HEK293 (cell line): ENCODE measurements around the gene DMPK.

ENCODE experiments used
- CTCF ChIA-PET: fragments of 350-600 bp; formaldehyde crosslinking; extraction: SDS; loops from one replicate; lab custom pipeline; 2021; ENCODE audit warnings: antibody characterized with exemption; lab: Yijun Ruan, JAX
- POLR2A ChIA-PET: fragments of 300-600 bp; formaldehyde crosslinking; extraction: SDS; loops from one replicate; lab custom pipeline; 2020; ENCODE audit warnings: antibody characterized with exemption, inconsistent platforms; lab: Yijun Ruan, JAX
- H3K27ac ChIP-seq: fragments of 200-500 bp; sonication (Bioruptor generic); 2 replicates; pipeline ENCODE4 v1.5.1; 2014; ENCODE audit warnings: low read depth, low read length, control low read depth, inconsistent platforms; ENCODE audit errors: extremely low read depth
- H3K36me3 ChIP-seq, 2 experiments: fragments of 200-500 bp in 1 of 2; sonication (Bioruptor generic) in 1 of 2; 1 replicate in 1 of 2; 2 replicates in 1 of 2; pipeline ENCODE4 v1.5.1; 2014 to 2017; ENCODE audit warnings: inconsistent platforms in 2 of 2, low read length in 2 of 2; ENCODE audit not compliant: control insufficient read depth in 2 of 2, insufficient read depth in 1 of 2
- H3K4me1 ChIP-seq: fragments of 200-500 bp; sonication (Bioruptor generic); 2 replicates; pipeline ENCODE4 v1.5.1; 2014; ENCODE audit warnings: mild to moderate bottlenecking, low read length, inconsistent platforms; ENCODE audit not compliant: control insufficient read depth, insufficient read depth
- H3K4me3 ChIP-seq: 2 replicates; pipeline ENCODE4 v1.5.1; 2011; ENCODE audit warnings: low read depth, mild to moderate bottlenecking, control low read depth, low read length, moderate library complexity
- H3K9me3 ChIP-seq: fragments of 200-500 bp; sonication (Bioruptor generic); 2 replicates; pipeline ENCODE4 v1.5.1; 2014; ENCODE audit warnings: low read depth, low read length, inconsistent platforms; ENCODE audit not compliant: control insufficient read depth, insufficient read depth
- BCL11A ChIP-seq: fragments of 450-650 bp; formaldehyde crosslinking; IDR thresholded peaks from 2 replicates; pipeline ENCODE4 v1.5.1; 2016; ENCODE audit warnings: low read depth, missing biosample characterization, missing genetic modification characterization
- GLI4 ChIP-seq: fragments of 450-650 bp; formaldehyde crosslinking; IDR thresholded peaks from 2 replicates; pipeline ENCODE4 v1.5.1; 2016; ENCODE audit warnings: missing biosample characterization, missing genetic modification characterization
- GLIS1 ChIP-seq: fragments of 450-650 bp; formaldehyde crosslinking; IDR thresholded peaks from 2 replicates; pipeline ENCODE4 v1.5.1; 2016; ENCODE audit warnings: missing biosample characterization, missing genetic modification characterization
- TSHZ1 ChIP-seq: fragments of 450-650 bp; formaldehyde crosslinking; IDR thresholded peaks from 2 replicates; pipeline ENCODE4 v1.5.1; 2016; ENCODE audit warnings: missing biosample characterization, missing genetic modification characterization, borderline replicate concordance
- ZBTB48 ChIP-seq: fragments of 450-650 bp; formaldehyde crosslinking; IDR thresholded peaks from 2 replicates; pipeline ENCODE4 v1.5.1; 2016; ENCODE audit warnings: missing biosample characterization, missing genetic modification characterization
- ZBTB8A ChIP-seq: fragments of 450-650 bp; formaldehyde crosslinking; IDR thresholded peaks from 2 replicates; pipeline ENCODE4 v1.5.1; 2016; ENCODE audit warnings: missing biosample characterization, missing genetic modification characterization
- ZIC2 ChIP-seq: fragments of 450-650 bp; formaldehyde crosslinking; IDR thresholded peaks from 2 replicates; pipeline ENCODE4 v1.5.1; 2016; ENCODE audit warnings: missing biosample characterization, missing genetic modification characterization
- ZNF121 ChIP-seq: fragments of 450-650 bp; formaldehyde crosslinking; IDR thresholded peaks from 2 replicates; pipeline ENCODE4 v1.5.1; 2016; ENCODE audit warnings: missing biosample characterization, missing genetic modification characterization
- ZNF146 ChIP-seq: fragments of 450-650 bp; formaldehyde crosslinking; IDR thresholded peaks from 2 replicates; pipeline ENCODE4 v1.5.1; 2016; ENCODE audit warnings: missing biosample characterization, missing genetic modification characterization
- ZNF16 ChIP-seq: fragments of 450-650 bp; formaldehyde crosslinking; IDR thresholded peaks from 2 replicates; pipeline ENCODE4 v1.5.1; 2016; ENCODE audit warnings: low read depth, missing biosample characterization, missing genetic modification characterization
- ZNF211 ChIP-seq: fragments of 450-650 bp; formaldehyde crosslinking; IDR thresholded peaks from 2 replicates; pipeline ENCODE4 v1.5.1; 2016; ENCODE audit warnings: low read depth, missing biosample characterization, missing genetic modification characterization
- ZNF223 ChIP-seq: fragments of 450-650 bp; formaldehyde crosslinking; IDR thresholded peaks from 2 replicates; pipeline ENCODE4 v1.5.1; 2016; ENCODE audit warnings: missing biosample characterization, missing genetic modification characterization
- ZNF335 ChIP-seq: fragments of 450-650 bp; formaldehyde crosslinking; conservative IDR thresholded peaks from 2 replicates; pipeline ENCODE4 v1.5.1; 2016; ENCODE audit warnings: missing biosample characterization, missing genetic modification characterization
- ZNF341 ChIP-seq: fragments of 450-650 bp; formaldehyde crosslinking; IDR thresholded peaks from 2 replicates; pipeline ENCODE4; 2016; ENCODE audit warnings: low read depth, missing biosample characterization, missing genetic modification characterization
- ZNF37A ChIP-seq: fragments of 450-650 bp; IDR thresholded peaks from 2 replicates; pipeline ENCODE4 v1.5.1; 2018; ENCODE audit warnings: missing biosample characterization, missing genetic modification characterization
- ZNF626 ChIP-seq: fragments of 450-650 bp; sonication (Bioruptor Pico); formaldehyde crosslinking; IDR thresholded peaks from 2 replicates; pipeline ENCODE4 v1.5.1; 2018; ENCODE audit warnings: missing biosample characterization, missing genetic modification characterization, inconsistent platforms
- ZNF843 ChIP-seq: fragments of 450-650 bp; formaldehyde crosslinking; IDR thresholded peaks from 2 replicates; pipeline ENCODE4 v1.5.1; 2016; ENCODE audit warnings: missing biosample characterization, missing genetic modification characterization
- TF ChIP-seq, protein P1 (sequence below): fragments of 450-650 bp; formaldehyde crosslinking; IDR thresholded peaks from 2 replicates; pipeline ENCODE4 v1.5.1; 2017; ENCODE audit warnings: missing biosample characterization, missing genetic modification characterization
- TF ChIP-seq, protein P2 (sequence below): fragments of 450-650 bp; formaldehyde crosslinking; IDR thresholded peaks from 2 replicates; pipeline ENCODE4 v1.5.1; 2016; ENCODE audit warnings: missing biosample characterization, missing genetic modification characterization, borderline replicate concordance

Gene DMPK

DNA sequence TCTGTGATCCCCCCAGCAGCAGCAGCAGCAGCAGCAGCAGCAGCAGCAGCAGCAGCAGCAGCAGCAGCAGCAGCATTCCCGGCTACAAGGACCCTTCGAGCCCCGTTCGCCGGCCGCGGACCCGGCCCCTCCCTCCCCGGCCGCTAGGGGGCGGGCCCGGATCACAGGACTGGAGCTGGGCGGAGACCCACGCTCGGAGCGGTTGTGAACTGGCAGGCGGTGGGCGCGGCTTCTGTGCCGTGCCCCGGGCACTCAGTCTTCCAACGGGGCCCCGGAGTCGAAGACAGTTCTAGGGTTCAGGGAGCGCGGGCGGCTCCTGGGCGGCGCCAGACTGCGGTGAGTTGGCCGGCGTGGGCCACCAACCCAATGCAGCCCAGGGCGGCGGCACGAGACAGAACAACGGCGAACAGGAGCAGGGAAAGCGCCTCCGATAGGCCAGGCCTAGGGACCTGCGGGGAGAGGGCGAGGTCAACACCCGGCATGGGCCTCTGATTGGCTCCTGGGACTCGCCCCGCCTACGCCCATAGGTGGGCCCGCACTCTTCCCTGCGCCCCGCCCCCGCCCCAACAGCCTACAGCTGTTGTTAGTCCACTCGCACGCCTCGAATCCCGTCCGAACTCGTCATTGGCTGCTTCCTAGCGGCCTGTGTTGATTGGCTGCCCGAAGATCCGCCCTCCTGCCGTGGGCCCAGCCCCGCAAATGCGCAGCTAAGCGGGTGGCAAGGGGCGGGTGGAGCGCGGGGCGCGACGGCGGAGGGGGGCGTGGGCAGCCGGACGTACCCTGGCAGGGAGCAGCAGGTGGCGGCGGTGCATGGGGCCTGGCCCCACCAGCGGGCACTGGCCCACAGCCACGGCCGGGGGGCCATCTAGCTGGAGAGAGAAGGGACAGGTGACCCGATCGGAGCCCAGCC is 11.8 kb downstream of the DMPK start (continued):
- no peak for TF ChIP-seq GLI4 (tag by site-specific recombination)
- TF ChIP-seq ZNF16 (tag by site-specific recombination) = no peak

GRCh38 chr19:45769821-45770191 is 12.5 kb downstream of the DMPK start:
- Histone ChIP-seq H3K27ac (peak overlapping the region; percentile 64), H3K36me3 (peaks cover 7 to 27% of the 10 kb centered on the region in 2 experiments), H3K9me3 (no peaks in the 10 kb centered on the region), H3K4me3 (peak overlapping the region; percentile 36), H3K4me1 (peaks cover 20% of the 10 kb centered on the region)
- CTCF ChIA-PET = interaction anchor here (0.6 to 2.8 kb wide), 31 partner anchors 12 to 392 kb away, joined by 3 to 61 read pairs (median 5); partner anchors contain the start of genes DMPK, DMWD, FBXO46 and FOXA3
- TF ChIP-seq TSHZ1 = no peak
- TF ChIP-seq ZNF335 (tag by site-specific recombination) = peak; percentile 55
- no peak for TF ChIP-seq GLI4 (tag by site-specific recombination)
- TF ChIP-seq ZNF211 (tag by site-specific recombination) = no peak
- POLR2A ChIA-PET = interaction anchor here (0.6 to 7.2 kb wide), 40 partner anchors 9 to 1839 kb away, joined by 3 to 133 read pairs (median 7); partner anchors contain the start of genes CCDC61, DMPK, DMWD and FBXO46

DNA sequence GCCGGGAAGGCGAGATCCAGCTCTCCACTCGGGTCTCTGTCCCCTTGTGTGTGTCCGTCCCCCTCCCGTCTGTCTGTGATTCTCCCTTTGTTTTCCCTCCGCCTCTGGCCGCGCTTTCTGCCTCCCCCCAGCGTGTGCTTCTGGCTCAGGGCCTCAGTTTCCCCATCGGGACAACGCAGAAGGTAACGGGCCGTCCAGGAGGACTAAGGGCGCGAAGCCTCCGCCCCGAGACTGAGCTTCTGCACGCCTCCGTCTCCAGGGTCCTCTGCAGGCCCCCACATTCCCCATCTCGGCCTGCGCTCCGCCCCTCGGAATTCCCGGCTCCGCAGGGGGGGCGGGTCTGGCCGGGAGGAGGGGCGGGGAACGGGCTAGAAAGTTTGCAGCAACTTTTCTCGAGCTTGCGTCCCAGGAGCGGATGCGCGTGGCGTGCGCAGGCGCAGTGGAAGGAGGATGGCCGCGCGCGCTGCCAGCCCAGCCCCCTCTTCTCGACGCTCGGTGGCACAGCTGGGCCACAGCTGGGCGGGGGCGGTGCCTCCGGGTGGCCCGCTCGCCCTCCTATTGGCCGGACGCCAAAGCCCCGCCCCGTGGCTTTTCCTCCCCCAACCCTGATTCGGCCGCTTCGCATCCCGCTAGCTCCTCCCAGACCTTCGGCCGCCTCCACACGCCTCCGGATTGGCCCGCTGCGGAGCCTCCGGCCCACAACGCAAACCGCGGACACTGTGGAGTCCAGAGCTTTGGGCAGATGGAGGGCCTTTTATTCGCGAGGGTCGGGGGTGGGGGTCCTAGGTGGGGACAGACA is 13.1 kb downstream of the DMPK start, which contains the start of gene SIX5:
Gene SIX5, minus strand, starts transcription at position 269 of the 799 bp plus-strand sequence. CDS start 408 bp downstream, outside the sequence.
- ChIA-PET CTCF (interaction anchor here (0.5 to 2.8 kb wide), 36 partner anchors 8 to 540 kb away, joined by 3 to 61 read pairs (median 4); partner anchors contain the start of genes DMPK, DMWD, FBXO46 and FOXA3), POLR2A (interaction anchor here (0.6 to 7.2 kb wide), 47 partner anchors 8 to 1839 kb away, joined by 3 to 133 read pairs (median 5); partner anchors contain the start of genes CCDC61, DMPK, DMWD and FBXO46)
- Histone ChIP-seq H3K4me3 (peak within 1 kb of the TSS; percentile 70), H3K27ac (peak within 1 kb of the TSS; percentile 98), H3K36me3 (peaks cover 7 to 23% of the 10 kb centered on the region in 2 experiments), H3K9me3 (no peaks in the 10 kb centered on the region), H3K4me1 (peaks cover 25% of the 10 kb centered on the region)
- TF ChIP-seq ZNF121 (tag by site-specific recombination) (no peak), ZNF37A (tag by site-specific recombination) (no peak), ZNF223 (tag by site-specific recombination) (no peak), ZNF341 (tag by site-specific recombination) (peak; percentile 93), ZBTB48 (tag by site-specific recombination) (peak; percentile 88), ZNF626 (tag by site-specific recombination) (no peak), BCL11A (no peak), ZBTB8A (tag by site-specific recombination) (peak; percentile 62), ZNF843 (tag by site-specific recombination) (peak; percentile 78), GLIS1 (tag by site-specific recombination) (peak; percentile 88), ZIC2 (peak; percentile 67), ZNF146 (tag by site-specific recombination) (peak; percentile 24; the same call in 1 of the 2 replicates)
- TF ChIP-seq, protein P1, sequence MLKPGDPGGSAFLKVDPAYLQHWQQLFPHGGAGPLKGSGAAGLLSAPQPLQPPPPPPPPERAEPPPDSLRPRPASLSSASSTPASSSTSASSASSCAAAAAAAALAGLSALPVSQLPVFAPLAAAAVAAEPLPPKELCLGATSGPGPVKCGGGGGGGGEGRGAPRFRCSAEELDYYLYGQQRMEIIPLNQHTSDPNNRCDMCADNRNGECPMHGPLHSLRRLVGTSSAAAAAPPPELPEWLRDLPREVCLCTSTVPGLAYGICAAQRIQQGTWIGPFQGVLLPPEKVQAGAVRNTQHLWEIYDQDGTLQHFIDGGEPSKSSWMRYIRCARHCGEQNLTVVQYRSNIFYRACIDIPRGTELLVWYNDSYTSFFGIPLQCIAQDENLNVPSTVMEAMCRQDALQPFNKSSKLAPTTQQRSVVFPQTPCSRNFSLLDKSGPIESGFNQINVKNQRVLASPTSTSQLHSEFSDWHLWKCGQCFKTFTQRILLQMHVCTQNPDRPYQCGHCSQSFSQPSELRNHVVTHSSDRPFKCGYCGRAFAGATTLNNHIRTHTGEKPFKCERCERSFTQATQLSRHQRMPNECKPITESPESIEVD (tag by site-specific recombination) = no peak
- TF ChIP-seq, protein P2, sequence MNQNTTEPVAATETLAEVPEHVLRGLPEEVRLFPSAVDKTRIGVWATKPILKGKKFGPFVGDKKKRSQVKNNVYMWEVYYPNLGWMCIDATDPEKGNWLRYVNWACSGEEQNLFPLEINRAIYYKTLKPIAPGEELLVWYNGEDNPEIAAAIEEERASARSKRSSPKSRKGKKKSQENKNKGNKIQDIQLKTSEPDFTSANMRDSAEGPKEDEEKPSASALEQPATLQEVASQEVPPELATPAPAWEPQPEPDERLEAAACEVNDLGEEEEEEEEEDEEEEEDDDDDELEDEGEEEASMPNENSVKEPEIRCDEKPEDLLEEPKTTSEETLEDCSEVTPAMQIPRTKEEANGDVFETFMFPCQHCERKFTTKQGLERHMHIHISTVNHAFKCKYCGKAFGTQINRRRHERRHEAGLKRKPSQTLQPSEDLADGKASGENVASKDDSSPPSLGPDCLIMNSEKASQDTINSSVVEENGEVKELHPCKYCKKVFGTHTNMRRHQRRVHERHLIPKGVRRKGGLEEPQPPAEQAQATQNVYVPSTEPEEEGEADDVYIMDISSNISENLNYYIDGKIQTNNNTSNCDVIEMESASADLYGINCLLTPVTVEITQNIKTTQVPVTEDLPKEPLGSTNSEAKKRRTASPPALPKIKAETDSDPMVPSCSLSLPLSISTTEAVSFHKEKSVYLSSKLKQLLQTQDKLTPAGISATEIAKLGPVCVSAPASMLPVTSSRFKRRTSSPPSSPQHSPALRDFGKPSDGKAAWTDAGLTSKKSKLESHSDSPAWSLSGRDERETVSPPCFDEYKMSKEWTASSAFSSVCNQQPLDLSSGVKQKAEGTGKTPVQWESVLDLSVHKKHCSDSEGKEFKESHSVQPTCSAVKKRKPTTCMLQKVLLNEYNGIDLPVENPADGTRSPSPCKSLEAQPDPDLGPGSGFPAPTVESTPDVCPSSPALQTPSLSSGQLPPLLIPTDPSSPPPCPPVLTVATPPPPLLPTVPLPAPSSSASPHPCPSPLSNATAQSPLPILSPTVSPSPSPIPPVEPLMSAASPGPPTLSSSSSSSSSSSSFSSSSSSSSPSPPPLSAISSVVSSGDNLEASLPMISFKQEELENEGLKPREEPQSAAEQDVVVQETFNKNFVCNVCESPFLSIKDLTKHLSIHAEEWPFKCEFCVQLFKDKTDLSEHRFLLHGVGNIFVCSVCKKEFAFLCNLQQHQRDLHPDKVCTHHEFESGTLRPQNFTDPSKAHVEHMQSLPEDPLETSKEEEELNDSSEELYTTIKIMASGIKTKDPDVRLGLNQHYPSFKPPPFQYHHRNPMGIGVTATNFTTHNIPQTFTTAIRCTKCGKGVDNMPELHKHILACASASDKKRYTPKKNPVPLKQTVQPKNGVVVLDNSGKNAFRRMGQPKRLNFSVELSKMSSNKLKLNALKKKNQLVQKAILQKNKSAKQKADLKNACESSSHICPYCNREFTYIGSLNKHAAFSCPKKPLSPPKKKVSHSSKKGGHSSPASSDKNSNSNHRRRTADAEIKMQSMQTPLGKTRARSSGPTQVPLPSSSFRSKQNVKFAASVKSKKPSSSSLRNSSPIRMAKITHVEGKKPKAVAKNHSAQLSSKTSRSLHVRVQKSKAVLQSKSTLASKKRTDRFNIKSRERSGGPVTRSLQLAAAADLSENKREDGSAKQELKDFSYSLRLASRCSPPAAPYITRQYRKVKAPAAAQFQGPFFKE (tag by site-specific recombination) = no peak
